Fibroblast of skin of abdomen (primary cell): ENCODE data around the gene VPS26B.
"Not testable (repeated sequence)": the region's sequence is repeated elsewhere in the genome, so short reads cannot be mapped to it uniquely, and the experiment has no call there.

Source experiments
- DNase-seq: peaks from one replicate; pipeline ENCODE4 v3.0.0-alpha.2; 2013

Gene VPS26B

DNA sequence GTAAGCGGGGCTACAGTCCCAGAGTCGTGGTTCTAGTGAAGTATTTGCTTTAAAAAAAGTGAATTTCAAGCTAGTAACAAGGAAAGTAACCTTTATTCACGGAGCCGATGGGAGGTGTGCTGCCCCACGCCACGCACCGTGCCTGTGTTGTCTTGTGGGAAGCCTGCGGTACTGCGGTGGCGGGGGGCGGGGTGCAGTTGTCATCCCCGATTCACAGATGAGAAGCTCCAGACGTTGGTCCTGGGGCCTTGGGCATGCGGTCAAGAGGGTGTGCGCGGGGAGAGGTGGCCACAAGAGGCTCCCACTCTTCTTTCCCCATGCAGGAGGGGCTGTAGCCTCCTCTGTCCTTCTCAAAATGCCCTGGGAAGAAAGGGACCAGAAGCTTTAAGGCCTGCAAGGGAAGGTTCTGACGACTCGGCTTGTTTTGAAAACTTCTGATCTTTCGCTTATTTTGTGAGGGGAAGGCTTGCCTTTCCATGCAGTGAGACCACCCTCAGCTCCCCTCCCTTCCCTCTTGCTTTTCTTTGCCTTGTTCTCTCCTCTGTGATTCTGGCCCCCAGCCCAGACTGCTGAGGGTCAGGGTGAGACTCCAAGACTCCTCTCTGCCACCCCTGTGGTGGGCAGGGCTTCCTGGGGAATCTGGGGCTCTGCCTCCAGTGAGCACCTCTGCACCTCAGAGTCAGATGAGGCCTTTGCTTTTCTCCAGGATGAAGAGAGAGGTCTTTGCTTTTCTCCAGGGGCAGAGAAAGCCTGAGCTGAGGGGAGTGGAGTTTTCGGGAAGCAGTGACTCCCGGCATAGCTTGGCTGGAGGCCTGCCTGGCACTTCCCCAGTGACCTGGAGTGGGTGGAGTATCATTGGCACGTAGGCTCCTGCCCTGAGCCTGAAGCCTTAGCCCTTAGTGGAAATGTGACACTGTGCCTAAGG is 57.9 kb downstream of the VPS26B start:
- DNase-seq, result no peak

DNA sequence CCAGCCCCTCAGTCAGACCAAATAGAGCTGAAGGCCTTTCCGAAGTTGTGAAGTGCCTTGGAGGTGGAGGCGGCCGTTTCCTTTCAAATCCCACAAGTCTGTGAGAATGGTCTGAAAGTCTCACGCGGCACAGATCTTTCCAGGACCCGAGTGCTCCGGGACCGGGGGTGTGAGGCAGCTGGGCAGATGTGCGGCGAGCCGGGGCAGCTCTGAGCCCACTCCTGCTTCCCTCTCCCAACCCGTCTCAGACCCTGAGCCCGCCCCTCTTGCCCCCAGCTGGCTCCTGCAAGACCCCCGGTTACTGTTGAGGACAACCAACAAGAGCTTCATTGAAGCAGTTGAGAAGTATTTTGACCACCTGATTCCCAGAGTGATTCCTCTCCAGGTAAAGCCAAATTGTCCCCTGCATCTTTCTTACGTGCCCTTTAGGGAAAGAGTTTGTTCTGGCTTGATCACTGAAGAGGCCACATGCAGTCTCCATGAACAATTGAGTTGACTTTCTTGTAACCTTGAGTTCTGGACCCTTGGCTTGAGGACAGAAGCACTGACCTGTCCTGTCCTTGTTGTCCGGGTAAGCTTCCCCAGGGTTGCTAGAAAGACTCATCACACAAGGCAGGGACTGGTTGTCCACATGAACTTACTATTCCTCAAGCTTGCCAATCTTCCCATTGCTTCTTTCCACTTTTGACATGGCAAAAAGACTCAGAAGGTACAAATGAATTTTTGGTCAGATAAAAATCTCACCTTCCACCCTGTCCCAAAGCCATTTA is 59.2 kb downstream of the VPS26B start:
- no peak for DNase-seq

DNA sequence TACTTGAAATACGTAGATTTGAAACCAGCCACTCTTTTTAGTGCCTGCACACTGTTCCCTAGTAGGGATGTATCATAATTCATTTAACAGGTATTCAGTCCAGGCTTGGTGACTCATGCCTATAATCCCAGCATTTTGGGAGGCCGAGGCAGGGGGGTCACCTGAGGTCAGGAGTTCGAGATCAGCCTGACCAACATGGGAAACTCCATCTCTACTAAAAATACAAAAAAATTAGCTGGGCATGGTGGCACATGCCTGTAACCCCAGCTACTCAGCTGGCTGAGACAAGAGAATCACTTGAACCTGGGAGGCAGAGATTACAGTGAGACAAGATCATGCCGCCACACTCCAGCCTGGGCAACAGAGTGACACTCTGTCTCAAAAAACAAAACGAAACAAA is 59.9 kb downstream of the VPS26B start:
- DNase-seq, result not testable (repeated sequence)

- no peak for DNase-seq
Observed at GRCh38 chr11:134287561-134287960, 63.1 kb downstream of the VPS26B start.

DNA sequence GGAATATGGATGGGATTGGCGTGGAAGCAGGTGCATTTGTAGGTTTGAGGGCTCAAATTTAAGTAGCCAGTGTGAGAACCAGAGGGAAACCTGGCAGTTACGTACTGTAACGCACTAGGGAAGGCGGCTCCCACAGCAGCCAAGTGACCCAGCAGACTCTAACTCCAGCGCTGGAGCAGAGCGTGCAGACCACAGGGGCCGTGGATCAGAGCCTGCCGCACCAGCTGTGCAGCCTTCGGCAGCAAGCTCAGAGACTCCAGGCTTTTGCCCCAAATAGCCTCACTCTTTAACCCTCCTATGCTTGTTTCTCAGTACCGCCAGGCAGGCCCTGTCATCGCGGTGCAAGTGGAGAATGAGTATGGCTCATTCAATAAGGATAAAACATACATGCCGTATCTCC is 64.0 kb downstream of the VPS26B start:
- DNase-seq, result no peak

GRCh38 chr11:134289167-134289566 is 64.7 kb downstream of the VPS26B start:
- DNase-seq, result no peak

DNA sequence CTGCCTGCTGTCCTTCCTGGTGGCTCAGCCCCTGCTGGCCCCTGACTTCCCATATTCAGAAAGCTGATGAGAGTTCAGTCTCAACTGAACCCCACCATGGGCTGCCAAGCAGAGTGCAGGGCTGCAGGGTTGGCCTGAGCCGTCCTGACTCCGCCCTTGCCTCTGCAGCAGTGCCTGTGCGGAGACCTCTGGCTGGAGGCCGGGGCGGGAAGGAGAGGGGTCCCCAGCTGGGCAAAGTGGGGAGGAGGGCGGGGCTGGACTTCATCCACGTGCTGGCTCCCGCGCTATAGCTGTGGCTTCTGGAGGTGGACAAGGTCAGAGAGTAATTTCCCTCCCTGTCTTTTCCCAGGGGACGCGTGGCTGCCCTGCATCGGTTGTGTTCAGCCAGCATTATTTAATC is 65.3 kb downstream of the VPS26B start:
- DNase-seq, result no peak

DNA sequence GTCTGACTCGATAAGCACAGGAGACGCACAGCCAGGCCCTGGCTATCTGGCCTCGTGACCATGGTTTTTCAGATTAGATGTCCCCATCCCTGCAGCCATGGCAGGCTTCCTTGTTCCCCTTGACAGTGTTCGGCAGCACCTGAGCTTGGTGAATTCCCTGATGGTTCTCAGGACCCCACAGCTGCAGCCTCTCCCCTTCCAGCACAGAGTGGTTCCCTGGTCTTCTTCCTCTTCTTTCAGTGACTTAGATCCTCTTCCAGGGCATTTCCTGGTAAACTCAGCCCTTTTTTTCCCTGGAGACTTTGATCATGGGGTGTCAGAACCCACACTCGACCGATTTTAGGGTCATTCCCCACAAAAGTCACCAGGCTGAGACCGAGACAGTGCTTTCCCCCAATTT is 66.2 kb downstream of the VPS26B start:
- no peak for DNase-seq

- DNase-seq, result no peak
Observed at GRCh38 chr11:134291196-134291595, 66.7 kb downstream of the VPS26B start.

GRCh38 chr11:134292661-134293060 is 68.2 kb downstream of the VPS26B start:
- no peak for DNase-seq

DNA sequence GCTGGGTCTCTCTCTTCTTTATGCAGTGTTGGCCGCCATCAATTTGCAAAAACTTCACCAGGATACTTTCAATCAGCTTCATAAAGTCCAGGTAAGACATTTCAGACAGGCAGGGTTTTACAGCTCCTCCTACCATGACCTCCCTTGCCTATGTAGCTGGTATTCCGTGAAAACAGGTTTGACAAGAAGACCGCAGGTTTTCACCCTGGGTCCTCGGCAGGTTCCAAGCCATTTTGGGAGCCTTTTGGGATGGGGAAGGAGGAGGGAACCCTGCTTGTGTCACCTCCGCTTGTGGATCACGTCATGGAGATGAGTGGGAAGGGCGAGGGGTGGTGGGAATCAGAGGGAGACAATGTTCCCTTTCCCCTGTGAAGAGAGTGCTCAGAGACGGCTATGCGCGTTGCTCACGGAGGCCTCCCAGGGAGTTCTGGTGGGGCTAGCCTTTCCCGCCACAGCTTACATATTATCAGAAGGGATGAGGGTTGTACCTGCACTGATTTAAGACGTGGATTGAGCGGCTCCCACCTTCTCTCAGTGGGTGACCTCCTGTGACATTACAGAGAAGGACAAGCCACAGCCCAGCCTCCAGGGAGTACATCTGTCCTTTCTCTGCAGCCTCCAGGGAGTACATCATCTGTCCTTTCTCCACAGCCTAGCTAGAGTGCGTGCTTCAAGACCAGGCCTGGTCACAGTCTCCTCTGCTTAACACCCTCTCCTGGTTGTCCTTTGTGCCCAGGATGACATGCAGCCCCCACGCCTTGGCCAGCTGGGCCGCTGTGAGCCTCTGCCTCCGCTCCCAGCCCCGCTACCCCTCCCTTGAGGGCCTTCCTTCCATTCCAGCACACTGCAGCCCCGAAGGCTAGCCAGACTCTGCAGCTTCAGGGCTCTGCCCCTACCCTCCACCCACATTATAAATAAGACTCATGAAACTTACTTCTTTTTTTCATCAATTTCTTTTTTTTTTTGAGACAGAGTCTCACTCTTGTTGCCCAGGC is 68.9 kb downstream of the VPS26B start:
- DNase-seq, result no peak

DNA sequence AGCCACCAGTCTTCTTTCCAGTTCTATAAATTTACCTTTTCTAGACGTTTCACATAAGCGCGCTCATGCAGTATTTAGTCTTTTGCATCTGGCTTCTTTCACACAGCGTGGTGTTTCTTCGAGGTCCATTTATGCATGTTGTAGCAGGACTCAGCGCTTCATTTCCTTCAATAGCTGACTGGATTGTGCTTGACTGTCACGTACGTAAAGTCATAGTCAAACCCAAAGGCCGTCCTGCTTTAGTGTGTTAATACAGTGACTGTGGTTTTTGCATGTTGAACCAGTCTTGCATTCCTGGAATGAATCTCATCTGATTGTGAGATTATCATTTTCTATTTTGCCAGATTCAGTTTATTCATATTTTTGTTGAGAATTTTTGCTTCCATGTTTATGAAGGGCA is 70.2 kb downstream of the VPS26B start:
- no peak for DNase-seq
